Fibroblast of lung (primary cell): ENCODE measurements around the gene VKORC1L1.
"Not testable (repeated sequence)": the region's sequence is repeated elsewhere in the genome, so short reads cannot be mapped to it uniquely, and the experiment has no call there.

Experiments
- EZH2 ChIP-seq: IDR thresholded peaks from 2 replicates; pipeline ENCODE4 v1.5.1; 2012; ENCODE audit warnings: low read length, control low read depth, mild to moderate bottlenecking; ENCODE audit errors: missing control alignments
- TF ChIP-seq, protein P1 (sequence below), 2 donors: IDR thresholded peaks in 1 of 2; conservative IDR thresholded peaks in 1 of 2; 1 replicate in 1 of 2; 2 replicates in 1 of 2; pipeline ENCODE4 v1.5.1; 2011 to 2012; ENCODE audit warnings: low read length in 2 of 2, control low read depth in 1 of 2, inconsistent platforms in 1 of 2, low read depth in 1 of 2, mild to moderate bottlenecking in 1 of 2

DNA sequence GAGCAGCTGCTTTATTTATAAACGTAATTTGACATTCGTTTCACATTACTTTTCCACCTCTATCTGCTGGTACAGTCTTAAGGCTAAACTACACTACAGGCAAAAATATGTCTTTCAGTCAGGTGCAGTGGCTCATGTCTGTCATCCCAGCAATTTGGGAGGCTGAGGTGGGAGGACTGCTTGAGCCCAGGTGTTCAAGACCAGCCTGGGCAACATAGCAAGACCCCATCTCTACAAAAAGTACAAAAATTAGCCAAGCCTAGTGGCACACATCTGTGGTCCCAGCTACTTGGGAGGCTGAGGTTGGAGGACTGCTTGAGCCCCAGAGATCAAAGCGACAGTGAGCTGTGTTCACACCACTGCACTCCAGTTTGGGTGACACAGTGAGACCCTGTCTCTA is 91.8 kb downstream of the VKORC1L1 start:
- TF ChIP-seq, protein P1, sequence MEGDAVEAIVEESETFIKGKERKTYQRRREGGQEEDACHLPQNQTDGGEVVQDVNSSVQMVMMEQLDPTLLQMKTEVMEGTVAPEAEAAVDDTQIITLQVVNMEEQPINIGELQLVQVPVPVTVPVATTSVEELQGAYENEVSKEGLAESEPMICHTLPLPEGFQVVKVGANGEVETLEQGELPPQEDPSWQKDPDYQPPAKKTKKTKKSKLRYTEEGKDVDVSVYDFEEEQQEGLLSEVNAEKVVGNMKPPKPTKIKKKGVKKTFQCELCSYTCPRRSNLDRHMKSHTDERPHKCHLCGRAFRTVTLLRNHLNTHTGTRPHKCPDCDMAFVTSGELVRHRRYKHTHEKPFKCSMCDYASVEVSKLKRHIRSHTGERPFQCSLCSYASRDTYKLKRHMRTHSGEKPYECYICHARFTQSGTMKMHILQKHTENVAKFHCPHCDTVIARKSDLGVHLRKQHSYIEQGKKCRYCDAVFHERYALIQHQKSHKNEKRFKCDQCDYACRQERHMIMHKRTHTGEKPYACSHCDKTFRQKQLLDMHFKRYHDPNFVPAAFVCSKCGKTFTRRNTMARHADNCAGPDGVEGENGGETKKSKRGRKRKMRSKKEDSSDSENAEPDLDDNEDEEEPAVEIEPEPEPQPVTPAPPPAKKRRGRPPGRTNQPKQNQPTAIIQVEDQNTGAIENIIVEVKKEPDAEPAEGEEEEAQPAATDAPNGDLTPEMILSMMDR (conservative IDR thresholded peaks at IDR 0.05 in 1 of 2, IDR thresholded peaks at IDR 0.05 in 1 of 2; ENCODE audit: low read depth in 1 of 2, low read length in 2 of 2) = not testable (repeated sequence)
- TF ChIP-seq EZH2 = not testable (repeated sequence)
